HG03060 (cell line): Measurements from ENCODE around the gene ANO7.

Experiments
- ATAC-seq: cut with Tn5 transposase; IDR thresholded peaks from one replicate; pipeline ENCODE4 v1.9.1; 2021; ENCODE audit warnings: low read depth, moderate number of reproducible peaks; ENCODE audit not compliant: unreplicated experiment

Gene ANO7

GRCh38 chr2:241157841-241158545 lies 30.5 kb upstream of the ANO7 start:
- no peak for ATAC-seq

DNA sequence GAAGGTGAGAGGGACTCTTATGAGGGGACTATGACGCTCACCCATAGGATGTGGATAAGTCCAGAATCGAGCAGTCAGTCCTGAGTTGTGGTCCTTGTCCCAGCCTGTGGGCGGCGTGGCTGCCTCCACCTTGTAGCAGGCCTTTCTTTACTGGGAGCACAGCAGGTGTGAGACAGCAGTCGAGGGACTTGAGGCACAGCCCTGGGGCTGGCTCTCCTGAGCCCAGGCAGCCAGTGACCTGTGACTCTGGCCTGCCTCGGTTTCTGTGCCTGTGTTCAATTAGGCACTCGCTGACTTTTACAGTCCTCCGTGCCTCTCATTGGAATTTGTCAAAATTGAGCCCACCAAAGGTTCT lies 30.0 kb upstream of the ANO7 start:
- ATAC-seq, result no peak

- no peak for ATAC-seq
Observed at GRCh38 chr2:241159116-241159515, 29.4 kb upstream of the ANO7 start.

DNA sequence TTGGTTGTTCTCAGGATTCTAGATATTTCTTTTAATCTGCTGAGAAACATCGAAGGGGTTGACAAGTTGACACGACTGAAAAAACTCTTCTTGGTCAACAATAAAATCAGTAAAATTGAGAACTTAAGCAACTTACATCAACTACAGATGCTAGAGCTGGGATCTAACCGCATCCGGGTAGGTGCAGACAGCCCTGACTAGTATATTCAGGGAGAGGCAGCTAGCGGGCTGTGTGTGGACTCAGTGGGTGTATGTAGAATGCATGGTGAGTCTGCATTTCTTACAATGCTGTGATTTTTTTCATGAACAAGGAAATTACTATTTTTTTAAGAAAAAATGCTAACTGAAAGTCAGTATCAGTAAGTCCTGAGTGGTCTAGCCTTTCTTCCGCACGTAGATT lies 28.2 kb upstream of the ANO7 start:
- no peak for ATAC-seq

DNA sequence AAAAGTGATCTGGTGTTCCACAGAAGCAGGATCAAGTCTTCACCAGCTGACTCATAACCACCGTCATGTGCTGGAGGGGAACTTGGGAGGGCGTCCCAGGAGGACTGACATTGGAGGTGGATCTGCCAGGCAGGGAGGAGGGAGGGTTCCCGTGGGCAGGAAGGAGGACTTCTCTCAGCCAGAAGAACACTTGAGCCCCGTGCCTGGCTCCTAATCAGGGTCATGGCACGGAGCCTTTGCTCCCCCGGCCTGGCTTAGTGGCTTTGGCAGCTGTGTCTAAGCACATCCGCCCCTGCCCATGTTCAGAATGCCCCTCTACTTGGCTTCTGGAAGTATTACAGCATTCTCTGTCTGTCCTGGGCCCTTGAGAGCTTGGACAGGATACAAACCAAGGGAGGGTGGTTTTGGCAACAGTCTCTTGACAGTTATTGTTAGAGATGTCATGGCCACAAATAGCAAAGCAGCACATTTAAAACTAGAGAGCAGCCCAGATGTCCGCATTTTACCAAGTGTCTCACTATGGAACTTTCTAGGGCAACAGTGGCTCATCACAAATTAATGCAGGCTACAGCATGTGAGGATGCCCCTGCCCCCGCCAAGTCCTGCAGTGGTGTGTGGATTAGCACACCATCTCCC lies 26.7 kb upstream of the ANO7 start:
- ATAC-seq, result no peak

- no peak for ATAC-seq
Observed at GRCh38 chr2:241163601-241164118, 24.8 kb upstream of the ANO7 start.

- no peak for ATAC-seq
Observed at GRCh38 chr2:241168366-241168765, 20.1 kb upstream of the ANO7 start.

GRCh38 chr2:241173557-241173956 lies 14.9 kb upstream of the ANO7 start:
- no peak for ATAC-seq

DNA sequence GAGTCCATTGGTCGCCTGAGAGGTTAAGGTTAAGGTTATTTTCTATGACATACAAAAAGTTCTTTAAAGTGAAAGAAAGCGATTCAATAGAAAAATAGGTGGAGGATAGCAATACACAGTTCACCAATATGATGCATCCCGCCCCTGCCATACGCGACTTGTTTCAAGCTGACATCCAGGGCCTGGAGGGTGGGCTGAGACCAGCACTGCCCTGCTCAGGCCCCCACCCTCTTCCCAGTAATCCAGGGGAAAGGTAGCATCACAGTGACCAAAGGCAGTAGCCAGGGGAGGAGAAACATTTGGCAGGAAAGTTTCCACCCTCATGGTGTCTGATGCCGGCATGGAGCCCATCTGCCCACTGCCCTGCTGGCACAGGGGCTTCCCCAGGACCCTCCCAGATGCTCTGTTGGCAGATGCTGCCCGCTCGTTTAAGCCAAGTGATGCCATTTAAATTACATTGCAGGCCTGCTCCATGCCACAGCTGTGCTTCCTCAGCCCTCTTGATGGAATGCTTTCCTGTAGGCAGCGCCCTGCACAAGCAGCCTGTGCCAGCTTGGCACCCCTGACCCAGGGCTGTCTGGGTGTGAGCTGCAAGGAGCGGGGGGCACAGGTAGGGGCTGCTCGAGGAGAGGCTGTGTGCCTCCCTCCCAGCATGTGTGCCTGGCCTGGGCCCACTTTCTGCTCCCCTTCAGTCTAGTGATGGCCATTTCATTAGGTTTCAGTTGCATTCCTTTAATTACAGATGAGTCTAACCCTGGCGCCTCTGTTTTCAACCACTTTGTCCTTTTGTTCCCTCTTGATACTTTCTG lies 10.7 kb upstream of the ANO7 start:
- ATAC-seq, result no peak

DNA sequence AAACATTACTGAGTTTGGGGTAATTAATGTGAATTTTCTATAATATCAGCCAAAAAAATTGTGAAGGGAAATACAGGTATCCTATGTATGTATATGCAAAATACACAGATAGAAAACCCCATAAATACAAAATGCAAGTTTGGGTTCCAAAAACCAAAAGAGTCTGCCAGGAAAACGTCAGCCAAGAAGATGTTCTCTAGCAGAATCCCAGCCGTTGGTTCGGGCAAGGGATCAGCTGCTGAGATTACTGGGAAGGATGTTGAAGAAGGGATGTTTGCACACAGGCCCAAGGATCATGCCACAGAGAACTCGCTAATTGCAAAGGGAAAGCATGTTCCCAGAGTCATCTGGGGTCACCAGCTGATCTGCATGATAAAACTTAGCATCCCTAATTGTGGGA lies 9.5 kb upstream of the ANO7 start:
- no peak for ATAC-seq

DNA sequence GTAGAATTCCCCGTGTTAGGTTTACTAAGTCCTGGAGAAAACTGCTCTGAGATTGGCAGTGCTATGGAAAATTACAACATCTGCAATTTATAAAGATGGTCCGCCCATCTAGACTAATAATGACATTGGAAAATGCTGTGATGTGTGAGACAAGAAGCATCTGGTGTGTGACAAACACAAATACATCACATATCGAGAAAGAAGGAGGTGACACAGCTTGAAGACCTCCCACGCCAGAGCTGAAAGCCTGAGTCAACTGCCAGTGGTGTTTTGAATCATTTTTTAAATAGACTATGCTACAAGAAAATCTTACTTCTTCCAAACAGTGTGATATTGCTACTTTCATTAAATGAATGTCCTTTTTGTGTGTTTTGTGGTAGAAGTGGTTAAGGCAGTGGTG lies 8.6 kb upstream of the ANO7 start:
- no peak for ATAC-seq

DNA sequence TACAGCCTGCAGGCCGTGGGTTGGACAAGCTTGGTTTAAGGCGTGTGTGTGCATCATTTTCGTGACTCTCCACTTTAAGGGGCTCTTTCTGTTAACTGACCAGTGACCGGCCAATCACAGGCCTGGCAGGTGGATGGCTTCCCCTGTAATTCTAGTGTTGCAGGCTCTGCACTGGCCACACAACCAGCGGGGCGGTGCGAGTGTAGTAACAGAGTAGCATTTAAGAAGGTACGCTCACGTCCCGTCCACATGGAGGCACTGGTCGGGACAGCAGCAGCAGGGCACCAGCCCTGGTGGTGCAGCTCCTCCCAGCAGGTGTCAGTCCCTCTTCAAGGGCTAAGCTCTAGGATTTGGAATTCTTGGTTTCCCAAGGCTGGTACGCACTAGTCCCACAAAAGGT lies 8.0 kb upstream of the ANO7 start:
- ATAC-seq, result no peak

DNA sequence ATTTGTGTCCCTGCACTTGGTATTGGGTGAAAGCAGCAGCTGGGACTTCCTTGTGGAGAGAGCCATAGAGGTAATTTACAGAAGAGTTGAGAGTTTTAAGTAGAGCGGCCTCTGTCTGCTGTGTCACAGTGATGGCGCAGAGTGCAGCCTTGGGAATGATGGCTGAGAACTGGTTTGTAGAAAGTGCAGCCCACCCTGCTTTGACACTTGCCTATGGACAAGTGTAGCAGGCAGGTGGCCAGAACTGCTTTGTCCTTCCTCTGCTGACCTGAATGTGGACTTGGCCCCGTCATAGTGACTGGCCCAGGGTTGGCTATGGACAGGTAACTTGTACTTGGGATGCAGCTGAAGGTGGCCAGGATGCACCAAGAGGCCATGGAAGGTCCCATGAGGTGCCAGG lies 6.4 kb upstream of the ANO7 start:
- ATAC-seq, result no peak

DNA sequence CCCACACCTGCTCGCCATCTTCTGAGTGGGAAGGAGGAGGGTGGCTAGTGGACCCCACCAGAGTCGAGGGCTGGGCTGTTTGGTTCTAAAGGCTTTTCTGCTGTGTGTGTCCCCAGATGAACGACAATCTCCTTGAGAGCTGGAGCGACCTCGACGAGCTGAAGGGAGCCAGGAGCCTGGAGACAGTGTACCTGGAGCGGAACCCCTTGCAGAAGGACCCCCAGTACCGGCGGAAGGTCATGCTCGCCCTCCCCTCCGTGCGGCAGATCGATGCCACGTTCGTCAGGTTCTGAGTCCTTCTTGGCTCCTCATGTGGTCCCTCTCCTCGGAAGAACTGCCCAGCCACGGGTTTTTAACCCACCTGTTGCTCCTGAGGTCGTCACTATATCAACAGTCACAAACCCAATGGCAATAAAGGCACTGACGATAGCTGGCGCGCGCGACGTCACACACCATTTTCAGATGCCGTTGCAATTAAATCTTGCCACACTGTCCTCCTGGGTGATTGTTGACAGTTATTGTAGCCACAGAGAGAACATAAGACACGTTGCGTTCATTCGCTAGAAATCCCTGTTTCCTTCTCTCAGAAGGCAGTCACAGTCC lies 5.8 kb upstream of the ANO7 start:
- ATAC-seq, result no peak

DNA sequence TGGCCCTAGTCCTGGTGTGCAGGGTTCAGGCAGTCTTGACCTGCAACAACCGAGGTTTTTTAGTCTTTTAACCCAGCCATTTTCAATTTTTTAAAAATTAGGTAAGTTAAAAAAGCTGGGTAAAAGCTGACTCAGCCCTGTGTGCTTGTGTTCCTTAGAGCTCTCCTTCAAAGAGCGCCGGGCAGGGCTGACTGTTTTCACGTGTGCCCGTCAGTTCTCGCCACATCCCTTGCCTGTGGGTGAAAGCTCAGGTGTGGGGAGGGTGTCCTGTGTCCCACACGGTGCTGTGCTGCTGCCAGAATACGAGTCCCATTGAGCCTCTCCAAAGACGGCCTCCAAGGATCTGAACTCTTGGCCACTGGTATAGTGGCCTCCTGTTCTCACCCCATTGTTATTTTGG lies 5.3 kb upstream of the ANO7 start:
- no peak for ATAC-seq

DNA sequence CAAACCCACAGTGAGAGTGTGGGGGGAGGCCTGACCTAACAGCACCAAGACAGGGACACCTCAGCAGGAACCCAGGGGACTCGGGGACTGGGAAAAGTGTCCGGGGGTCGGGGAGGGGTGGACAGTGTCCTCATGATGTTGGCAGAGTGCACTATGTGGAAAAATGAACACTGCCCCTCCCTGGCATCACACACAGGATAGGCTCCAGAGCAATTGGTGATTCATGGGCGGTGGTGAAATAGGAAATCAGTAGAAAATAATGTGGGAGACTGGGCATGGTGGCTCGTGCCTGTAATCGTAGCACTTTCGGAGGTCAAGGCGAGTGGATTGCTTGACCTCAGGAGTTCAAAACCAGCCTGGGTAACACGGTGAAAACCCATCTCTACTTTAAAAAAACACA lies 3.6 kb upstream of the ANO7 start:
- ATAC-seq, result no peak

DNA sequence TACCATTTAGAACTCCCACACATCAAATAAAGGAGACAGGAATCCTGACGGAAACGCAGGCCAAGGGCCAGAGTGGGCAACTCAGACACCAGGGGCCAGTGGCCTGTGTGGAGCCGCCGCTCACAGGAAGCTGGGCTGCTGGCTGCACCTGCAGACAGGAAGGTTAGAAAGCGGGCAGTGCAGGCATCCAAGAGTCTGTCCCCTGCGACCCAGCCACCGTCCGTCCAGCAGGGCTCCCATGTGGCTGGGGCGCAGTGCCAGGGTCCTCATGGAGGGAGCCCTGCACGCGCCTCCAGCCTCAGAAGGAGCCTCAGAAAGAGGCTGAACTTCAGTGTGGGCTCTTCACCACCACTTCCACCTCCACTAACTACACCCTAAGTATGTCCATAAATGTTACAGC lies 2.5 kb upstream of the ANO7 start:
- no peak for ATAC-seq

- no peak for ATAC-seq
Observed at GRCh38 chr2:241187101-241187917, 1.2 kb upstream of the ANO7 start.

DNA sequence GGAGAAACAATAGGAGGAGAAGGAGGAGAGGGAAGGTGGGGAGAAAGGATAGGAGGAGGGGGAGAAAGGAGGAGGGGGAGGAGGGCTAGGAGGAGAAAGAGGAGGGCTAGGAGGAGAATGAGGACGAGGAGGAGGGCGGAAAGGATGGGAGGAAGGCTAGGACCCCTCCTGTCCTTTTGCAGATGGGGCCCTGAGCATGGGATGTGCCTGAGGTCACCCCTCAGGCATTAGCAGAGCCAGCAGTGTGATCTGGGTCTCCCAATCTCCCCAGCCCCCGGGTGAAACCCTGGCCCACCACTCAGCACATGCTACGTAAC lies 601 bp upstream of the ANO7 start:
- ATAC-seq, result no peak

- no peak for ATAC-seq
Observed at GRCh38 chr2:241189093-241189855, 797 bp downstream of the ANO7 start.
